Parathyroid adenoma (tissue), 2 donors: ENCODE results near the gene FANCC.
A peak's percentile ranks its signal among the peaks of the same experiment; 100 is the strongest.

Experiments
- H2AFZ ChIP-seq: fragments of 300-600 bp; sonication (generic); one replicate; pipeline ENCODE4 v1.7.0; 2017; ENCODE audit warnings: antibody characterized with exemption, mild to moderate bottlenecking
- H3K27ac ChIP-seq: fragments of 300-600 bp; sonication (generic); one replicate; pipeline ENCODE4 v1.7.0; 2017
- H3K27me3 ChIP-seq: fragments of 300-600 bp; sonication (generic); one replicate; pipeline ENCODE4 v1.7.0; 2017; ENCODE audit warnings: low read length; ENCODE audit not compliant: control insufficient read depth, insufficient read depth
- H3K36me3 ChIP-seq: fragments of 300-600 bp; sonication (generic); one replicate; pipeline ENCODE4 v1.7.0; 2017; ENCODE audit warnings: low read length; ENCODE audit not compliant: control insufficient read depth, insufficient read depth
- H3K4me1 ChIP-seq: fragments of 300-600 bp; sonication (generic); one replicate; pipeline ENCODE4 v1.7.0; 2017; ENCODE audit warnings: control low read depth
- H3K4me2 ChIP-seq: fragments of 300-600 bp; sonication (generic); one replicate; pipeline ENCODE4 v1.7.0; 2017; ENCODE audit warnings: low read length
- H3K4me3 ChIP-seq: fragments of 300-600 bp; sonication (generic); one replicate; pipeline ENCODE4 v1.7.0; 2017; ENCODE audit warnings: low read depth, low read length
- H3K79me2 ChIP-seq: fragments of 300-600 bp; sonication (generic); one replicate; pipeline ENCODE4 v1.7.0; 2017; ENCODE audit warnings: control low read depth
- H3K9ac ChIP-seq: fragments of 300-600 bp; sonication (generic); one replicate; pipeline ENCODE4 v1.7.0; 2017; ENCODE audit warnings: mild to moderate bottlenecking
- H3K9me3 ChIP-seq: fragments of 300-600 bp; sonication (generic); one replicate; pipeline ENCODE4 v1.7.0; 2017; ENCODE audit warnings: low read length; ENCODE audit not compliant: control insufficient read depth
- CTCF ChIP-seq: fragments of 300-600 bp; sonication (generic); IDR thresholded peaks from one replicate; pipeline ENCODE4 v1.7.0; 2017; ENCODE audit warnings: antibody characterized with exemption, mild to moderate bottlenecking
- donor health status: primary hyperparathyroidism.

The FANCC gene

GRCh38 chr9:95317119-95317892 lies at the start of gene FANCC:
Gene FANCC, minus strand, starts transcription at chr9:95317709. Its CDS starts 68,418 bp downstream, at chr9:95249291.
- TF ChIP-seq CTCF: no peak
- Histone ChIP-seq H3K27ac (peak within 1 kb of the TSS; percentile 86), H3K27me3 (no peaks in the 10 kb centered on the region), H3K36me3 (no peaks in the 10 kb centered on the region), H3K9me3 (no peaks in the 10 kb centered on the region), H3K4me2 (peak within 1 kb of the TSS; percentile 81), H3K9ac (no peak within 1 kb of the TSS), H3K4me1 (no peaks in the 10 kb centered on the region), H3K79me2 (no peaks in the 10 kb centered on the region), H2AFZ (peak within 1 kb of the TSS; percentile 95), H3K4me3 (peak within 1 kb of the TSS; percentile 85)

GRCh38 chr9:95366731-95367325 lies 49.3 kb upstream of the FANCC start:
- H3K4me3 ChIP-seq: no peak overlapping the region
- H2AFZ ChIP-seq: no peak overlapping the region
- H3K9me3 ChIP-seq: no peaks in the 10 kb centered on the region
- no peak overlapping the region for H3K4me2 ChIP-seq
- no peak overlapping the region for H3K9ac ChIP-seq
- no peak for TF ChIP-seq CTCF
- H3K36me3 ChIP-seq: no peaks in the 10 kb centered on the region
- no peaks in the 10 kb centered on the region for H3K79me2 ChIP-seq
- H3K4me1 ChIP-seq: no peaks in the 10 kb centered on the region
- no peaks in the 10 kb centered on the region for H3K27me3 ChIP-seq
- H3K27ac ChIP-seq: no peak overlapping the region

DNA sequence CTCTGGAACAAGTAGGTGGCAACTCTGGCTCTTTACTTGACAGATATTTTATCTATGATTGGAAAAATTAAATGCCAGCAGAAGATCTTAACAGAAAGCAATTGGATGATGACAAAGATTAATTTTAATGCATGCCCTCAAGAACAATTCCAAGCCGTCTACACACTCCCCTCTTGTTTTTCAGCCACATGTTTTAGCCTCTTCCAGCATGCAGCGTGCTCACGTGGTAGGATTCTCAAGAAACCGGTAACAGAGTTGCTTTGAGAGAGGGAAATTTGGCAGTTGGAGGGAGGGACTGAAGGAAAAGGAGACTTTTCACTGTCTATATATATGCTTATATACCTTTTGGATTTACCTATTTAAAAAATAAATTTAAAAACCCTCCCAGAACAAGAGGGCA lies 48.3 kb upstream of the FANCC start:
- H3K9ac ChIP-seq: no peak overlapping the region
- no peak overlapping the region for H3K4me2 ChIP-seq
- H3K4me3 ChIP-seq: no peak overlapping the region
- TF ChIP-seq CTCF: no peak
- no peaks in the 10 kb centered on the region for H3K4me1 ChIP-seq
- no peaks in the 10 kb centered on the region for H3K9me3 ChIP-seq
- no peaks in the 10 kb centered on the region for H3K27me3 ChIP-seq
- H3K36me3 ChIP-seq: no peaks in the 10 kb centered on the region
- no peak overlapping the region for H3K27ac ChIP-seq
- no peaks in the 10 kb centered on the region for H3K79me2 ChIP-seq
- no peak overlapping the region for H2AFZ ChIP-seq

DNA sequence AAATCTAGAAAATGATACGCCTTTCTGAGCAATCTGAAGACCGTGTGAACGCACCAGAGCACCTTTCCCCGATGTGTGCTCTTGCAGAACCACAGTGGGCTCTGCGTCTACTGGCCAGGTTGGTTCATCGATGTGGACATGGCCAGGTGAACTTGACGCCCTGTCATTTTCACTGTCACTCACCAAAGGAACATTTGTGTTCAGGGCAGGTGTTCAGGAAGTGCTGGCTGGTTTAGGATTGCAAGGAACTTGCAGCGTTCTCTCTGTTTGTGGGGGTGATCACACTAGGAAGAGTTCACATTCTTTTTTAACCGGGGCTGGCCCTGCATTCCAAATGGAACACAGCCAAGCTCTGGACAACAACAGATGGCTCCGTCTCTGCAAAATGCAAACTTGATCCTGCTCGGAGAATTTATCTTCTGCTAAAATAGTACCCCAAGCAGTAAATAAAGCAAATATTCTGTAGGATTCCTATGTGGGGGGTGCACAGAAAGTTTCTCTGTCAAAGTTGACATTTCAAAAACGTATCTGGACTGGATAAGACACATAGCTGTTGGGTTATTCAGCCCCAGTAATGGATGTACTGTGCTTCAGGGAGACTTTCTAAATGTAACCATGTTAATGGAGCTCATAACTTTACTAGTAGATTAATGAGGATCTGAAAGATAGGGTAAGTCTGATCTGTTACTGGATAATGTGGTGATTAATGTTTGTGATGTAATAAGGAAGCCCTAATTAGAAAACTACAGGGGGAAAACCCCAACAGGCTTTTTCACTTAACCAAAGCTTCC lies 45.7 kb upstream of the FANCC start:
- Histone ChIP-seq H3K36me3 (no peaks in the 10 kb centered on the region), H3K9me3 (no peaks in the 10 kb centered on the region), H3K4me1 (no peaks in the 10 kb centered on the region), H3K9ac (no peak overlapping the region), H3K4me3 (no peak overlapping the region), H3K27ac (no peak overlapping the region), H2AFZ (no peak overlapping the region), H3K27me3 (no peaks in the 10 kb centered on the region), H3K79me2 (no peaks in the 10 kb centered on the region), H3K4me2 (no peak overlapping the region)
- TF ChIP-seq CTCF: no peak
